Suprapubic skin (tissue), 4 donors: Measurements from ENCODE around the gene MBD6. TPM values are rescaled to one million over a fixed set of nuclear protein-coding genes. Genes with fewer than 3 reads are reported as not detected.

Experiments
- DNase-seq, 2 donors: peaks; one replicate each; pipeline ENCODE4 v3.0.0-alpha.2; 2019; ENCODE audit warnings: low spot score in 2 of 2
- H3K27ac ChIP-seq: fragments of 200-600 bp; sonication (generic); one replicate; pipeline ENCODE4 v1.5.1; 2019
- H3K27me3 ChIP-seq: fragments of 200-600 bp; sonication (generic); one replicate; pipeline ENCODE4 v1.5.1; 2019
- H3K36me3 ChIP-seq: fragments of 200-600 bp; sonication (generic); one replicate; pipeline ENCODE4 v1.5.1; 2019
- H3K4me1 ChIP-seq: fragments of 200-600 bp; sonication (generic); one replicate; pipeline ENCODE4 v1.5.1; 2019
- H3K4me3 ChIP-seq: fragments of 200-600 bp; sonication (generic); one replicate; pipeline ENCODE4 v1.5.1; 2019; ENCODE audit warnings: mild to moderate bottlenecking
- H3K9me3 ChIP-seq: fragments of 200-600 bp; sonication (generic); one replicate; pipeline ENCODE4 v1.5.1; 2019
- EP300 ChIP-seq: sonication (generic); formaldehyde crosslinking; IDR thresholded peaks from one replicate; pipeline ENCODE4 v1.6.1; 2017; ENCODE audit warnings: antibody characterized with exemption
- POLR2A ChIP-seq, 2 donors: fragments of 450-650 bp; IDR thresholded peaks; one replicate each; pipeline ENCODE4 v1.6.1; 2017; ENCODE audit warnings: antibody characterized with exemption in 2 of 2, mild to moderate bottlenecking in 2 of 2, moderate library complexity in 2 of 2
- POLR2AphosphoS5 ChIP-seq, 3 donors: sonication (generic); formaldehyde crosslinking; IDR thresholded peaks; one replicate each; pipeline ENCODE4 v1.6.1; 2017; ENCODE audit warnings: antibody characterized with exemption in 3 of 3
- WGBS: methylation state at CpG from one replicate; pipeline ENCODE4 v1.1.5; 2018; 5-methylcytosine and 5-hydroxymethylcytosine counted together
- total RNA-seq, 4 donors: library from RNA; depleted of rRNA; stranded (reverse); fragments of >200 nt; gene quantifications; one replicate each; pipeline ENCODE4 v1.1.0, GENCODE V29; 2016
- TF ChIP-seq, protein P1 (sequence below), 2 donors: fragments of 200-600 bp in 1 of 2; fragments of 450-650 bp in 1 of 2; sonication (generic) in 1 of 2; IDR thresholded peaks; one replicate each; pipeline ENCODE4 v1.5.1; 2016 to 2019; ENCODE audit warnings: antibody characterized with exemption in 2 of 2, mild to moderate bottlenecking in 1 of 2, moderate library complexity in 1 of 2

Gene MBD6
- total RNA-seq, 4 donors from 2014 or later = 24.4 to 92.9 (median 36.8) TPM

DNA sequence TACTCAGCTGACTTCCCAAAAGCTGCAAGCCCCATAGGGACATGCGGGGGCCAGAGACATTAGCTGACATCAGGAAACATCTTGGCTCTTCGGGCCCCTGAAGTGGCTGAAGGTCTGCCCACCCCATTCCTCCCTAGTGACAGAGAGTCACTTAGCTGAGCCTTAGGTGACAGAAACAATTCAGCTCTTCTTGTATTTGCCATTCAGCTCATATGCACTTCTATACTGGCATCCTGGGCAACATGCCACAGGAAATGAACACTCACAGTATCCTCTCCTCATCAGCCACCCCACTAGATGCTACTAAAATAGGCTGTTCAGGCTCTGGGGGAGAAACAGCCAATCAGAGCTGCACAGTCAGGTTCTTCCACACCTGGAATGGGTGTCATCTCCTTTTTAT lies 21.0 kb downstream of the MBD6 start:
- TF ChIP-seq EP300 (no peak), POLR2A (IDR thresholded peaks at IDR 0.05) (no peak), POLR2AphosphoS5 (IDR thresholded peaks at IDR 0.05) (no peak)
- TF ChIP-seq, protein P1, sequence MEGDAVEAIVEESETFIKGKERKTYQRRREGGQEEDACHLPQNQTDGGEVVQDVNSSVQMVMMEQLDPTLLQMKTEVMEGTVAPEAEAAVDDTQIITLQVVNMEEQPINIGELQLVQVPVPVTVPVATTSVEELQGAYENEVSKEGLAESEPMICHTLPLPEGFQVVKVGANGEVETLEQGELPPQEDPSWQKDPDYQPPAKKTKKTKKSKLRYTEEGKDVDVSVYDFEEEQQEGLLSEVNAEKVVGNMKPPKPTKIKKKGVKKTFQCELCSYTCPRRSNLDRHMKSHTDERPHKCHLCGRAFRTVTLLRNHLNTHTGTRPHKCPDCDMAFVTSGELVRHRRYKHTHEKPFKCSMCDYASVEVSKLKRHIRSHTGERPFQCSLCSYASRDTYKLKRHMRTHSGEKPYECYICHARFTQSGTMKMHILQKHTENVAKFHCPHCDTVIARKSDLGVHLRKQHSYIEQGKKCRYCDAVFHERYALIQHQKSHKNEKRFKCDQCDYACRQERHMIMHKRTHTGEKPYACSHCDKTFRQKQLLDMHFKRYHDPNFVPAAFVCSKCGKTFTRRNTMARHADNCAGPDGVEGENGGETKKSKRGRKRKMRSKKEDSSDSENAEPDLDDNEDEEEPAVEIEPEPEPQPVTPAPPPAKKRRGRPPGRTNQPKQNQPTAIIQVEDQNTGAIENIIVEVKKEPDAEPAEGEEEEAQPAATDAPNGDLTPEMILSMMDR (IDR thresholded peaks at IDR 0.05) = no peak
- Histone ChIP-seq H3K4me1 (peaks cover 25% of the 10 kb centered on the region), H3K27ac (no peak overlapping the region), H3K36me3 (peaks cover 34% of the 10 kb centered on the region), H3K27me3 (peaks cover 8% of the 10 kb centered on the region), H3K4me3 (no peak overlapping the region), H3K9me3 (no peaks in the 10 kb centered on the region)
- WGBS = 91% methylated on average over 2 of the region's 2 CpGs
- DNase-seq = no peak

DNA sequence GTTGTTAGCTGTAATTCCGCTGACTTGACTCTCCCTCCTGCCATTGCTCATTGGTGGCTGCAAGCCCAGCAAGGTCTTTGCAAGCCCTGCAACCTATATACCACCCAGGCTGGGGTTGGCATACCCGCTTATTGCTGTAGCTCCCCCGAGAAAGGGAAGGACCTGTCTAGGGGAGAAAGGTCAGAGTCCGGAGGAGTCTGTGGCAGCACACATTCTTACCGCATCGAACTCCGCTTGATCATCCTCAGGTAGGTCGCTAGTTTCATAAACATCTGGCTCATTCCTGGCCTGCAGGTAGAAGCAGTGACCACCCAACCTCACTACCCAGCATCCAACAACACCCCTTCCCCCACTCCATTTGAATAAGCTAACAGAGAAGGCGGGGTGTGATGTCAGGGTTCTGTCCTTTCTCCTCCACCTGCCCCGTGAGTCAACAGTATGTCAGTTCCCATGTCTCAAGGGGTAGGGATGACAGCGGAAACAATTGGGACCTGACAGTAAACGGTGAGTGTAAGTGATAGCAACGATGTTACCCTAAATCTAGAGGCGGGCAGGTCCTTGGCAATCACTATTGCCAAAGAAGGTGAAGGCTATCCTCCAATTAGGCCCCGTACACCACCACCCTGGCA lies 23.3 kb downstream of the MBD6 start:
- peaks cover 31% of the 10 kb centered on the region for H3K27me3 ChIP-seq

DNA sequence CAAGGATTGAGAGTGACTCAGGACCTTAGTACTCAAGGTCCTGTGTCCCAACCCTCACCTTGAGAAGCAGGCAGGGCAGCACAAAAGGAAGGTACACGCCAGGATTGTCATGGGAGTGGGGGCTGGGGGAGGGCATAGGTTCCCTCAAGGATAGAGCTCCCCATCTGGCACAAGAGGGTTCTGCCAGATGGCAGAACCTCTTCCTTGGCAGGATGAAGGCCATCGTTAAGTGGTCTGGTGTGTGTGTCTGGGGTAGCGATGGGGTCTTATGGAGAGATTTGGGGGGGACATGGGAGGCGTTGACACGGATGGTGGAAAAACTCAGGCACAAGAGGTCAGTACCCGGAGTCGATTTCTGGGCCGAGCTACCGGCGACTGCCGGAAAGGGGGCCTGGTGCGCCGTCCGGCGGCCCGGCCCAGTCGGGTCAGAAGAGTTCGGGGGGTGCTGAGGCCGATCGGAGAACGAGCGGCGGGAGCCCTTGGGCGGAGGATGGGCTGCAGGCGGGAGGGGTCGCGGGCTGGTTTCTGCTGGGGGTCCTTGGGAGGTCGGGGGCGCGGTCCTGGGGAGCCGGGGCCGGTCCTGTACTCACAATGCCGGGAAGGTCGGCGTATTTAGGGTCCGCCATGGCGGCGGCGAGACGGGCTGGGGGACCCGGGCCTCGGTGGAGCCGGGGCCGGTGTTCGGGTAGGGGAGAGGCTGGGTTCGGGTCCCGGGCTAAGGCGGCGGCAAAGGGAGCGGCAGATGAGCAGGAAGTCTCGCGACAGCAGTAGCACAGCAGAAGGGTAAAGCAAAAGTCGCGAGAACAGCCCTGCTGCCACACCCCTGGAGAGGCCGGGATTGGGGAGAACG lies 24.0 kb downstream of the MBD6 start, which contains the start of gene DCTN2:
TSS of gene DCTN2 (minus strand) at position 755 of the 850 bp plus-strand sequence. CDS start at position 626, 129 bp downstream.
- Histone ChIP-seq H3K4me1 (peaks cover 32% of the 10 kb centered on the region), H3K27ac (peak within 1 kb of the TSS; percentile 88), H3K9me3 (no peaks in the 10 kb centered on the region), H3K36me3 (peaks cover 13% of the 10 kb centered on the region), H3K27me3 (peaks cover 31% of the 10 kb centered on the region), H3K4me3 (peak within 1 kb of the TSS; percentile 97)
- DNase-seq = peak; percentile 96 to 98
- 0% methylated on average over 23 of the region's 56 CpGs for WGBS
- TF ChIP-seq, protein P1 (IDR thresholded peaks at IDR 0.05) = peak in 1 of 2 donors; percentile 6
- TF ChIP-seq POLR2AphosphoS5 (IDR thresholded peaks at IDR 0.05) (peak in 1 of 3 donors; percentile 21), POLR2A (IDR thresholded peaks at IDR 0.05) (peak in 1 of 2 donors; percentile 28), EP300 (no peak)

More for the DNA sequence above, 23.3 kb downstream of the MBD6 start:
- peak in 1 of 2 donors; percentile 58 for DNase-seq
- Histone ChIP-seq H3K4me1 (peaks cover 32% of the 10 kb centered on the region), H3K36me3 (peaks cover 16% of the 10 kb centered on the region), H3K9me3 (no peaks in the 10 kb centered on the region), H3K4me3 (peak overlapping the region; percentile 97), H3K27ac (peak overlapping the region; percentile 88)
- WGBS = 63% methylated on average over 14 of the region's 15 CpGs
- no peak for TF ChIP-seq POLR2AphosphoS5 (IDR thresholded peaks at IDR 0.05)
- no peak for TF ChIP-seq POLR2A (IDR thresholded peaks at IDR 0.05)
- TF ChIP-seq, protein P1 (IDR thresholded peaks at IDR 0.05) = no peak
- TF ChIP-seq EP300 = no peak

DNA sequence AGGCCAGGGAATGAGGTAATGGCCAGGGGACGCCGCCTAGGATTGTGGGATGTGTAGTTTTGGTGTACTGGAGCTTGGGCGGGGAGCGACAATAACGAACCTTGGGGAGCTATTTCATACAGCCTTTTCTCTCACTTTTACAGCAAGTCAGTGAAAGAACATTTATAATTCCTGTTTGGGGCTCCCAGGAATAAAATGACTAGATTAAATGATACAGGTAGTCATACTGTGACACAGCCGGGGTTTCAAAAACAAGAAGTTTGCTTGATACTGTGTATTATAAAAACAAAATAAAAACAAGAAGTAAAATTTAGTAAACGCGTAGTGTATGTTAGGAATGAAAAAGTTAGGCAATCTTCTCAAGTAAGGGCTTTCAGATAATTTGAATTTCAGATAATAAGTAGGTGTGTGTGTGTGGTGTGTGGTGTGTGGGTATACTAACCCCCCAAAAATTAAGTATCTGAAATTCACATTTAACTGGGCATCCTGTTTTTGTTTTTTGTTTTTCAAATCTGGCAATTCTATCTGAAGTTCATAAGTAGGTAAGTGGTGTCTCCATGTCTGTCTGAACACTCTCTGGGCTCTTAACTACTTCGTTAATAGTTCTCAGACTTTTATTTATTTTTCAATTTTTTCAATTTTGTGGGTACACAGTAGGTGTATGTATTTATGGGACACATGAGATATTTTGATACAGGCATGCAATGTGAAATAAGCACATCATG lies 24.8 kb downstream of the MBD6 start:
- Histone ChIP-seq H3K4me3 (peak overlapping the region; percentile 97), H3K4me1 (peaks cover 32% of the 10 kb centered on the region), H3K27ac (no peak overlapping the region), H3K36me3 (peaks cover 5% of the 10 kb centered on the region), H3K27me3 (peaks cover 31% of the 10 kb centered on the region), H3K9me3 (no peaks in the 10 kb centered on the region)
- 21% methylated on average over 9 of the region's 9 CpGs for WGBS
- DNase-seq = no peak
- TF ChIP-seq, protein P1 (IDR thresholded peaks at IDR 0.05) = no peak
- no peak for TF ChIP-seq POLR2AphosphoS5 (IDR thresholded peaks at IDR 0.05)
- TF ChIP-seq POLR2A (IDR thresholded peaks at IDR 0.05) = no peak
- no peak for TF ChIP-seq EP300
